HG02763 (cell line): Measurements from ENCODE around the gene MATN1.

Source experiments
- ATAC-seq: cut with Tn5 transposase; IDR thresholded peaks from one replicate; pipeline ENCODE4 v1.9.1; 2021; ENCODE audit warnings: mild to moderate bottlenecking, moderate library complexity; ENCODE audit not compliant: unreplicated experiment

The MATN1 gene

GRCh38 chr1:30719406-30720270 lies 3.7 kb downstream of the MATN1 start:
- ATAC-seq: no peak

DNA sequence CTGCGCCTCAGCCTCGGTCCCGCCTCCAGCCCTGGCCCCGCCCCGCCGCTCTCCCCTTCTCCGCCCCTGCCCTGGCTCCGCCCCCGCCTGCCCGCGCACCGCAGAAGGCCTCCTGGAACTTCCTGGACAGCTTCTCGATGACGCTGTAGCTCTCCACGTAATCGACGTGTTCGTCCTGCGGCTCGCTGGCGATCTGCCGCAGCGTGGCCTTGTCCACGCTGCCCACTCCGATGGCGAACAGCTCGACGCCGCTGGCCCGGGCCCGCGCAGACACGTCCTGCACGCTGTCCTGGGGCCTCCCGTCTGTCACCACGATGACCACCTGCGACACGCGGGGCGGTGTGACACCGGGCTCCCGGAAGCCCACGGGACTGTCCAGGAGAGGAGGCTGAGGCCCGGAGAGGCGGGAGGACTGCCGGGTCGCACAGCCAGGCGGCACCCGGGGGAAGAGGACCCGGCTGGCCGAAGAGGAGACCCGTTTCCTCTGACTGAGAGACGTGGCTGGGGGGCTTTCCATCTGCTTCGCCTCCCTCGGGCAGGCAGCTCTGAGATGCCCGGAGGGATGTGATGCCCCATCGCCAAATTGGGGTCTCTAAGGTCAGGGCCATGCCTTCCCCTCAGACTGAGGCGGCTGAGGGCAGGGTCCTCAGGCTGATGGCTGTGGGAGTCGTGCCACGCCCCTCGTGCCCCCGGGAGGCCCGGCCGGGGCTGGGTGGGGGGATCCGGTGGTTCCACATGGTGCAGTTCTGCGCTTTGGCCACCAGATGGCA lies 4.6 kb downstream of the MATN1 start:
- peak; percentile 59 for ATAC-seq

GRCh38 chr1:30718091-30718635 lies 5.2 kb downstream of the MATN1 start:
- peak; percentile 77 for ATAC-seq

- ATAC-seq: no peak
Observed at GRCh38 chr1:30716646-30717045, 6.7 kb downstream of the MATN1 start.

DNA sequence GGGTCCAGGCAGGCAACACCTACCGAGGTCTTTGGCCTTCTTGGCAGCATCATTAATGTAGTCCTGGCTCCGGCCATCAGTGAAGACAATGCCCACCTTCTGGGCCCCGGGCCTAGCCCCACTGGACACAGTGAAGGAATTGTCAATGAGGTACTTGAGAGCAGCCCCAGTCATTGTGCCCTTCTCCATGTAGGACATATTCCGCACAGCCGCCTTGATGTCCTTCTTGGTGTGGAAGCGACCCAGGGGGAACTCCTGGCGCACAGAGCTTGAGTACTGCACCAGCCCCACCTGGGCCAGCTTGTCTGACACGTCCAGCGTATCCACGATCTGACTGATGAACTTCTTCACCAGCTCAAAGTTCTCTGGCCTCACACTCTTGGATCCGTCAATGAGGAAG lies 7.5 kb downstream of the MATN1 start:
- ATAC-seq: no peak

DNA sequence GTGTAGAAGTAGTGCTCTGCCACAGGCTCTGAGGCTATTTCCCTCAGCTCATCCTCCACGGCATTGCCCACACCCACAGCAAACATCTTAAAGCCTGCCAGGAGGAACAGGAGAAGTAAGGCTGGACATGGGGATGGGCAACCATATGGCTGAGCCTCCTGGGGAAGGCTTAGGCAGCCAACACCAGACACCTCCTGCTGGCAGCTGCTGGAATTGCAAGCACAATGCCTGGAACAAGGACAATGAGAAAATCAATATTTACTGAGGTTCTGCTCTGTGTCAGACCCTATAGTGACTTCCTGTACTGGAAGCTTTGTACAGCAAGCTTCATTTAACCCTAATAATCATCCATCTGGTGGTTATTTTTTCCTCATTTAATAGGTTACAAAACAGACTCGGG lies 8.2 kb downstream of the MATN1 start:
- no peak for ATAC-seq

DNA sequence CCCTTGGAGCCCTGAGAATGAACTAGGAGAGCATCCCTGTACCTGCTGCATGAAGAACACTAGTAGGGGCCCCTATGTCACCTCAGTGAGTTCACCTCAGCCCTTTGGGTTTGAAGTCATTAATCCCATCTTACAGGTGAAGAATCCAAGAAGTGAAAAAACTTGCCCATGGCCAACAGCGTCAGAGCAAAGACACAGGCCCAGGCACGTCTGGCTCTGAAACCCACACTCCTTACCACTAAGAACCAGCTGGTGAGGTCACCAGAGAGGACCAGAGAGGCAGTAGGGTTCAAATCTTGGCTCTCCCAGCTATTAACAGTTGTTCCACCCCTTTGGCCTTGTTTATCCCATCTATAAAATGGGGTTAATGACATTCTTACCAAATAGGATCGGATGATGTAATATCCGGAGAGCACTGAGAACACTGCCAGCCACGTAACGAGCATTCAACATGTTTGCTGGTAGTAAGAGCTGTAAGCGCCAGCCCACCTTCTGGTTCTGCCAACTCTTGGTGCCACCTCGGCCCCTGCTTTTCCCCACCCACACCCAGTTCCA lies 8.8 kb downstream of the MATN1 start:
- no peak for ATAC-seq

DNA sequence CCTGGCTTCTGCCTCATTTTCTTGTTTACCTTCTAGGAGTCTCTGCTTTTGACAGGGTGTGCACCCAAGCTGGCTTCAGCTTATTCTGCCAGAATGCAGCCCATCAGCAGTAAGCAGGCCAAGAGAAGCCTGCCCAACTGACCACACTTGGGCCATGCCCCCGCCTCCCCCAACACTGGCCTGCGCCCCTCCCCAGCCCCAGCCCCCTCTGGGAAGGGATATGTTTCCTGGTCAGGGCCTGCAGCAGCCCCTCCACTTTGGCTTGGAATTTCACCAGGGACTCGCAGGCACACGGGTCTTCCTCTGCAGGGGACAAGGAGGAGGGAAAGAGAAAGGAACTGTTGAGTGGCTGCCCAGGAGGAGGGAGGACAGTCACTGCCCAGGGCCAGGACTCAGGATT lies 9.4 kb downstream of the MATN1 start:
- no peak for ATAC-seq

DNA sequence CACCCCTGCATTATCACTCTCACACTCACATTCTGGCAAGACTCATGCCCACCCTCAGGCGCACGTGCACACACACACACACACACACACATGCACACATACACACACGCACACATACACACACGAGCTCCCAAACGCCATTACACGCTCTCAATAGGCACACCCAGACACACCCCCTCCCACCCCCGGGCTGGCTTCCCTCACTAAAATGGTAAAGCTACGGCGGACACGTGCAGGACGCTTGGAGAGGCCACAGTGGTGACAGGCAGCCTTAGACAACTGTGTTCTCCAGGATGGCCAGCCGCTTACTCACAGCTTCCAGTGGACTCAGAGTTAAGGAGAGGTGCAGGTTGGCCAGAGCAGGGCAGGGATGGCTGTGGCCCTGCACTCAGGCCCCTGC lies 10.1 kb downstream of the MATN1 start:
- no peak for ATAC-seq

GRCh38 chr1:30712583-30712982 lies 10.8 kb downstream of the MATN1 start:
- no peak for ATAC-seq

DNA sequence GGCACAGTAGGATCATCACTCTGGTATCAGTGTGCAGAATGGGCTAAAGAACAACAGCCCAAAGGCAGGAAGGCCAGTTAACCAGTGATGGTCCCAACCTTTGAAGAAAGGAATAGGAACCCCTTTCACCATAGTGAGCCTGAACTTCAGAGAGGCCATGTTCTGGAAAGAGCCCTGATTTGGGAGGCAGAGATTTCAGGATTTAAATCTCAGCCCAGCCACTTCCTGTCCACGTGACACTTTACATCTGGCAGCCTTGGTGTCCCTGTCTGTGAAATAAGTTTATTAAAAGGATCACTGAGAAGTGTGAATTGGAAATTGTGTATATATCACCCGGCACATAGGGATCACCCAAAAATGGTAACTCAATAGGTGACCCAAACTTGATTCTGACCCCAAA lies 13.0 kb downstream of the MATN1 start:
- ATAC-seq: no peak

GRCh38 chr1:30708361-30708728 lies 15.0 kb downstream of the MATN1 start:
- ATAC-seq: no peak

DNA sequence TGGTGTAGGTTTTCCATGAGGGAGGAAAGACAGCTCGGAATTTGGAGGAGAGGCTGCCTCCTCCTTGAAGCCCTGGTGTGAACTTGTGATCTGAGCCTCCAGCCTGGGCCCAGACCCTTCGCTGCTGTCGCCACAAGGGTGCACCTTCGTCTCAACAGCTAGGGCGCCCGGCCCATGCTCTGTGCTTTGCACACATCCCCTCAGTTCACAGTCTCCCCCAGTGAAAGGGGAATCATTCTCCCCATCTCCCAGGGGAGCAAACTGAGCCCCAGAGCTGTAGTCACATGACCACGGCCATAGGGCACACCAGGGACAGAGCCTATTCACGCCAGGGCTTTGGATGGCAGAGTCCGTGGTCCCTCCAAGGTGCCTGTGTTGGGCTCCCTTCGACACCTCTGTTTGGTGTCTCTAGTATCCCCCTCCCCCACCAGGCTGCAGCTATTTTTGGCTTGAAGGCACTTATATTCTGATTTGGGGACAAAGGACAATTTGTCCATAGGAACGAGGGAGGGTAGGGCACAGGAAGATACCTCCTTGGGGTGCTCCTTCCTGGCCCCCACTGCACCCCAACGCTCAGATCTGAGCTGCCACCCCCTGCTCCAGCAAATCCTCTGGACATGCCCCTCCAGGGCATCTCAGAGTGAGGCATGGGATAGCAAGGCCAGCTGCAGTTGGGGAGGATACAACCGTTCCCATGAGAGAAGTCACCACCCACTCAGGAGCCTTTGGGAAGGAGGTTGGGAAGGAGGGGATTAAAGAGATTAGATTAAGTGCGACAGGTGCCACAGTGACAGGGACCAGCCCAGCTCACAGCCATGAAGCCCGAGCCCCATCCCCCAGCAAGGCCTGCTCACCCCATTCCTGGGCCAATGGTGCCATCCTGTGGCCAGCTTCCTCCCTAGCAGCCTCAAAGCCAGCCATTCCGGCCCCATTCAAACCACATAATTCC lies 15.7 kb downstream of the MATN1 start:
- ATAC-seq: no peak

DNA sequence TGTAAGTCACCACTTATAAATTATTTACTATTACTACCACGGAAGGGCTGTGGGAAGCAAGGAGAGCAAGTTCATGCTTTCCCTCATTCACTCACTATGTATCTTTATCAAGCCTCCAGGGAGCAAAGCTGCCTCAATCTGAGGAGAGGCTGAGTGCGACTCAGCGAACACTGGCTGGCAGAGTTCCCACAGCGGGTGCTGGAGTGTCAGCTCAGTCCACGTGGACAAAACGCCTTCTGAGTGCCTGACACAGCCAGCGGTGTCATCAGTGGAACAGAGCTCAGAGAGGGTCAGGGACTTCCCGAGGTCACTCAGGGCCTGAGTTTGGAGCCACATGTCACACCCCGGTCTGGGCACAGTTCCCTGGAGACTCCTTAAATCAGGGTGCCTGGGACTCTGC lies 16.9 kb downstream of the MATN1 start:
- no peak for ATAC-seq

DNA sequence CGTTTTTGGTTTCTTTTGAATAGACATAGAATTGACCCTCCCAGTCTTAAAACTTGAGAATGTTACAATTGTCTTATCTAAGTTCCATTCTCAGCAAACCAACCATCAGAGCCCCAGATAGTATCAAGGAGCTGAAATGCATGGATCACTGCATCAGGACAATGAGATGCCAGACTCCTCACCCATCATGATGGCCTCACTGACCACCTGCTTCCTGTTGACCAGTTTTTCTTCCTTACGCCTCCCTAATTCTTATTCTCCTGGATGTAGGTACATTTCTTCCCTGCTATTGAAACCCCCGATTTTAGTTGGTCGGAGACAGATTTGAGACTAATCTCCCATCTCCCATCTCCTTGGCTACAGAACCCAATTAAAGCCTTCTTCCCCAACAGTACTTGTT lies 17.7 kb downstream of the MATN1 start:
- ATAC-seq: no peak

GRCh38 chr1:30704765-30705509 lies 18.4 kb downstream of the MATN1 start:
- no peak for ATAC-seq

DNA sequence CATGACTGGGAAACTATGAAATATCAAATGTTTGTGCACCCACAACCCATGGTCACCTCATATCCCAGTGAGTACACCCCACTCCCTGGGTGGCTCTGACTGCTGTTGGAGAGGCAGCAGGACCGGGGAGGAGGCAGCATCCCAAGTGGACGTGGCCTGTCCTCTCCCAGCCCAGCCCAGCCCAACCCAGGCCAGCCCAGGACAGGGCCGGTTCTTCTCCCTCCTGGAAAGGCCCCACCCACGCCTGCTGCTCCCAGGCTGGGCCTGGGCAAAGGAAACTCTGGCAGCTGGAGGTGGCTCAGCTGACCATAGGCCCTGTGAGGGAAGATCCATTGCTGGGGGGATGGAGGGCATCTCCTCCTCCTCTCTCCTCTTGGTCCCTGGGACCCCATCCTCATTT lies 19.1 kb downstream of the MATN1 start:
- ATAC-seq: no peak

DNA sequence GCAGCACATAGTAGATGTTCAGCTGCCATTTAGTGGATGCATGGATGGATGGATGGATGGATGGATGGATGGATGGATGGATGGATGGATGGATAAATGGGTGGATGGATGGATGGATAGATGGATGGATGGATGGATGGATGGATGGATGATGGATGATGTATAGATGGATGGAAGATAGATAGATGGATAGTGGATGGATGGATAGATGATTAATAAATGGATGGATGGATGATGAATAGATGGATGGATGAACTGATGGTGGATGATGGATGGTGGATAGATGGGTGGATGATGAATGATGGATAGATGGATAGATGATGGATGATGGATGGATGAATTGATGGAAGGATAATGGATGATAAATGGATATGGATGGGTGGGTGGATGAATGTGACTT lies 20.6 kb downstream of the MATN1 start:
- ATAC-seq: no peak

DNA sequence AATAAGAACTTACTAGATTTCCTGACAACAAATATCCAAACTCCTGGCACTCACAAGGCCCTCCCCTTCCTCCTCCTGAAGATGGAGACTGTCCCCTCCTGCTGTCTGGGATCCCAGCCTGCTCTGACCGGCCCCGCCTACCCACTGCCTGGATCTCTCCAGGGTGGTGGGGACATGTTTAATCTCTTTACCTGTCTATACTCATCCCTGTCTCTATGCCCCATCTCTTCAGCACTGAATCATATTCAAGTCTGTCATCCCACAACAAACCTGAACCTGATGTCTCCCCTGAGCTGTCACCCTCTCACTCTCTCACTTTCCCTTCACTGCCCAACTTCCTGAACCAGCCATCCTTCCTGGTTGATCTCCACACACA lies 22.1 kb downstream of the MATN1 start:
- ATAC-seq: no peak
